ENCODE measurements around the gene TMEM54. TPM values are rescaled to one million over a fixed set of nuclear protein-coding genes. Genes with fewer than 3 reads are reported as not detected.
A peak's percentile ranks its signal among the peaks of the same experiment; 100 is the strongest.

Gene TMEM54
- total and polyA plus RNA-seq, 9 of the 15 experiments (the other 6 are each of a cell fraction or from before 2014, with no cell fraction given): 1.00 to 16.2 (median 8.2) TPM

DNA sequence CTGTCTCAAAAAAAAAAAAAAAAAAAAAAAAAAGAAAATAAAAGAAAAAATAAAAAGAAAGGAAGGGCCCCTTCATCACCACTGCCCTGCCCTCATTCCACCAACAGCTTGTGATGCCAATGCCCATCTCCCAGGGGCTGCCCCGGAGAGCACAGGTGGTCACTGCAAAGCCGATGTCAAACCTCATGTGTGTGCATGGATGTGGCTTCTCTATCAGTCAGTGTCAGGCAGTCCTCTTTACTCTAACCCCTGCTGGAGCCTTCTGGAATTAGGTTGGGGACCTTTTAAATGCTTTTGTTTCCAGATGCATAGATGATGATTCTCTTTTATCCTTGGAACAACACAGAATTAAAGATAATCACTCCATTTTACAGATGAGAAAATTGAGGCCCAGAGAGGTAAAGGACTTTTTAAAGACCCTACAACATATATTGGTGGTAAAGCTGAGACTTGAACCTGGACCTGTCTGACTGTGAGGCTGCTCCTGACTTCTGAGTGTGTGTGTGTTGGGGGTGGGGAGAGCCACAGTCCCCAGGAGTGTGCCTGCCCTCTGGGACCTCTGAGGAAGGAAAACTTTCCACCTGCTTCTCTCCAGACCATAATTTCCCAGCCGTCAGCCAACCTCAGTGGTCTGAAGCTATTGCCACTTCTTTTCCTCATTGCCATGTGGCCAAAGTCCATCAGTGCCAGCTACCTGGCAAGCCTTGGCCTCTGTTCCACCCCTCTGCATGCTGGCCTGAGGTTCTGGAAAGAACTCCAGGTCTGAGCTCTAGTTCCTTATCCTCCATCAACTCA is 3.0 kb upstream of the TMEM54 start (continued):
- TF ChIP-seq, protein P1, sequence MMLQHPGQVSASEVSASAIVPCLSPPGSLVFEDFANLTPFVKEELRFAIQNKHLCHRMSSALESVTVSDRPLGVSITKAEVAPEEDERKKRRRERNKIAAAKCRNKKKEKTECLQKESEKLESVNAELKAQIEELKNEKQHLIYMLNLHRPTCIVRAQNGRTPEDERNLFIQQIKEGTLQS (IDR thresholded peaks at IDR 0.05): no peak
- TF ChIP-seq, protein P1 (CRISPR knock-in tag; conservative IDR thresholded peaks at IDR 0.05): no peak
- TF ChIP-seq RFX1 (IDR thresholded peaks at IDR 0.05): no peak
- TF ChIP-seq ZNF707 (CRISPR knock-in tag; conservative IDR thresholded peaks at IDR 0.05): no peak

DNA sequence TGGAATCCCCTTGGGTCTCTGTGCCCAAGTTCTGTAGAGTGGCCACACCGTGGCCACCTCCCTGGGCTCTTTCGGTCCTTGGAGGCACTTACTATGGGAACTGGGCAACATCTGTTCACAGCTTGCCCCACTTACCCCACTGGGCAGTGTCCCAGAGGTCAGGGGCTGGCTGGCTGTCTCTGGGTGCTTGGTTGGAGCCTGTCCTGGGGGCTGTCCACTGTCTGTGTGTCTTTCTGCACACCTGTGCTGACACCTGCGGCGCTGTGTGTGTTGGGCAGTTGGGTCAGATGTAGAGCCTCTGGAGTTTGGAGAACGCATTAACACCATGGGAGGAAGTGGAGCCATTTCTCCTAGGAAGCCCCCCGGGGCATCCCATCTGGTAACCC is 1.3 kb upstream of the TMEM54 start:
- DNase-seq (ENCODE audit: extremely low read depth in 1 of 4, low spot score in 3 of 4) (no peak), ATAC-seq (no peak), FAIRE-seq (no peak)
- H3K9me1 ChIP-seq (ENCODE audit: control insufficient read depth, insufficient read depth, low read length): no peaks in the 10 kb centered on the region
- no peak overlapping the region for H2AFZ ChIP-seq (ENCODE audit: low read depth, low read length)
- intact Hi-C loops (cut with micrococcal nuclease) (no loop called here), in situ Hi-C loops (cut with MboI) (no loop called here)
- peaks cover 6 to 15% of the 10 kb centered on the region in 2 experiments for H3K4me1 ChIP-seq (replicated peaks in 1 of 2; ENCODE audit: control insufficient read depth in 2 of 2, insufficient read depth in 2 of 2, low read length in 2 of 2)
- WGBS (ENCODE audit: insufficient coverage, low coverage, missing lambda C conversion rate): 13% methylated on average over 6 of the region's 6 CpGs
- no TSS peak for BruUV-seq (replicated peaks)
- POLR2A ChIA-PET: interaction anchor here (0.8 kb wide), 1 partner anchor 185 kb away, joined by 3 read pairs; no protein-coding TSS in a partner anchor
- no peak overlapping the region for H3K4me2 ChIP-seq (ENCODE audit: insufficient read depth, low read length)
- H3K36me3 ChIP-seq (ENCODE audit: control insufficient read depth, insufficient read depth, low read length): no peaks in the 10 kb centered on the region
- H3K9ac ChIP-seq (ENCODE audit: insufficient read depth in 1 of 2, low read depth in 2 of 2, low read length in 2 of 2): no peak overlapping the region
- no peak overlapping the region for H3K4me3 ChIP-seq
- no peaks in the 10 kb centered on the region for H3K79me2 ChIP-seq (ENCODE audit: control insufficient read depth, insufficient read depth, low read length)
- CTCF ChIA-PET (ENCODE audit: low intra/inter-chr PET ratio): no interaction called here
- TF ChIP-seq SNIP1 (IDR thresholded peaks at IDR 0.05; ENCODE audit: low read depth) (no peak), NR2C2 (CRISPR knock-in tag; IDR thresholded peaks at IDR 0.05) (0 out of 2 replicates have a peak, but pooled peaks have one; percentile 2), NR2C2 (tag; IDR thresholded peaks at IDR 0.05) (no peak)
- peaks cover 5% of the 10 kb centered on the region; the same call in 1 of the 2 replicates for H4K20me1 ChIP-seq (replicated peaks; ENCODE audit: control insufficient read depth, insufficient read depth, low read length)
- H3K9me3 ChIP-seq (replicated peaks; ENCODE audit: control insufficient read depth, insufficient read depth, low read depth, low read length): no peaks in the 10 kb centered on the region
- H3K27me3 ChIP-seq (ENCODE audit: control insufficient read depth in 2 of 2, insufficient read depth in 2 of 2, low read length in 2 of 2): peaks cover 9 to 48% of the 10 kb centered on the region in 2 experiments
- H3K27ac ChIP-seq (ENCODE audit: extremely low read depth, low read depth, low read length): no peak overlapping the region

All from K562 (cell line).